HG03060 (cell line): ENCODE results near the gene CEMIP2.

Experiments
- ATAC-seq: cut with Tn5 transposase; IDR thresholded peaks from one replicate; pipeline ENCODE4 v1.9.1; 2021; ENCODE audit warnings: low read depth, moderate number of reproducible peaks; ENCODE audit not compliant: unreplicated experiment

The CEMIP2 gene

DNA sequence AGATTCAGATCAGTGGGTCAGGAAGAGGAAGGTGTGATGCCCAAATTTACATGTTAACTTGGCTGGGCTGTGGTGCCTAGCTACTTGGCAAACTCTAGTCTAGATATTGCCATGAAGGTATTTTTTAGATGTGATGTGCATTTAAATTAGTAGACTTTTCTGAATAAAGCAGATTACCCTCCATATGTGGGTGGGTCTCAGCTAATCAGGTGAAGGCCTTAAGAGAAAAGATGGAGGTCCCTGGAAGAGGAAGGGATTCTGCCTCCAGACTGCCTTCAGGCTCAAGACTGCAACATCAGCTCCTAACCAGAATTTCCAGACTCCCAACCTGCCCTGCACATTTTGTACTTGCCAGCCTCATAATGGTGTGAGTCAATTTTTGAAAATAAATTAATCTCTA, 115.8 kb downstream of the CEMIP2 start:
- ATAC-seq, result no peak

DNA sequence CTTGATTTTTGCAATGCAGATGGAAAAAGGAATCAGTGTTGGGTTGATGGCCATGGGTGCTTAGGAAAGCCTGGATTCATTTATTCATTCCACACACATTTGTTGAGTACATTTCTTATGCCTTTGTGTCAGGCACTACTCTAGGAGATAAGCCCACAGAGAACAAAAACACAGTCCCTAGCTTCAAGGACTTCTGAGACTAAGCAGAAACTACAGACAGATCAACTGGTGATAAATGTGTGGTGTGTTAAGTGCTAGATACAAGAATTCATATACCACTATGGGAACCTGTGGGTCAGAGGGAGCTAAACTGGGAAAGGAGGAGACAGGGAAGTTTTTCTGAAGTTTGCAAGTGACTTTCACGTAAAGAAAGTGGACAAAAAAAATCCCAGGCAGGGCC, 119.9 kb downstream of the CEMIP2 start:
- no peak for ATAC-seq

DNA sequence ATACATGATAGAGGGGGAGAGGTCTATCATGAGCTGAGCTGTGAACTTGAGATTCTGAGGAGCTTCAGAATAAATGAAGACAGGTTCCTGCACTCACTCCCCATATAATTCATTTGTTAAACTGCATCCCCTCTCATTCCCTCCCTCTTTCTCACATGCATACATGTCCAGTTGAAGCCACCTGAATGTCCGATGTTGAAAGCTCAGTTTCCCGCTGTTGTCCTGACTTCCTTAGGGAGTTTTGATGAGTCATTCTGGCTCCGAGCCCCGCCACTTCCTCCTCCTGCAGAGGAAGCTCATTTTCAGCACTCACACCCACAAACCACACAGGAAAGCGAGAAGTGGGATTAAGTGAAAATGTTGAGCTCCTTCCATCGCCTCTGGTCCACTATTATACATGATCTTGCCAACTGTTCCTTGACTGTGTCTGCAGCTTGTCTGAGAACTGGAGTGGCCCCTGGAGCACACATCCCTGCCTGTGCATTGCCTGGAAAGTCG, 121.2 kb downstream of the CEMIP2 start:
- no peak for ATAC-seq

- ATAC-seq, result no peak
Observed at GRCh38 chr9:71646131-71646530, 122.2 kb downstream of the CEMIP2 start.

DNA sequence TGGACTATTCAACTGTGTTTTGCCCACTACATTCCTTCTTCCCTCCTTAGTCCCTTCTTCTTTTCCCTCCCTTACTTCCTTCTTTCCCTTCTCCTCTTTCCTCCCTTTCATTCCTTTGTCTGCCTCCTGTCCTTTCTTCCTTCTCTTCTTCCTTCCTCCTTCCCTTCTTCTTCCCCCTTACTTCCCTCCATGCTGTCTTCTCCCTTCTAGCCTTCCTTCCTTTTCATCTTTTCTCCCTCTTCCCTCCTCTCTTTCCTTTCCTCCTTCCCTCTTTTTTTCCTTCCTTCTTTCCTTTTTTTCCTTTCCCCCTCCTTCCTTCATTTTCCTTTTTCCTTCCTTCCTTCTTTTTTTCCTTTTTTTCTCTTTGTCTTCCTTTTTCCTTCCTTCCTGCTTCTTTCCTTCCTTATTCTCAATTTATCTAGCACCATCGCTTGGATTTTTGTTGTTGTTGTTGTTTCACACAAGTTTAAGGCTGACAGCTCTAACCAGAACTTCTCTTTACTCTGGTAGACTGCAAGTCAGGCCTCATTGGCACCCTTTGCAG, 123.4 kb downstream of the CEMIP2 start:
- ATAC-seq, result no peak

- no peak for ATAC-seq
Observed at GRCh38 chr9:71643330-71643729, 125.0 kb downstream of the CEMIP2 start.

GRCh38 chr9:71642056-71642455, 126.3 kb downstream of the CEMIP2 start:
- no peak for ATAC-seq

GRCh38 chr9:71638627-71639026, 129.7 kb downstream of the CEMIP2 start:
- ATAC-seq, result no peak

GRCh38 chr9:71637926-71638325, 130.4 kb downstream of the CEMIP2 start:
- no peak for ATAC-seq

DNA sequence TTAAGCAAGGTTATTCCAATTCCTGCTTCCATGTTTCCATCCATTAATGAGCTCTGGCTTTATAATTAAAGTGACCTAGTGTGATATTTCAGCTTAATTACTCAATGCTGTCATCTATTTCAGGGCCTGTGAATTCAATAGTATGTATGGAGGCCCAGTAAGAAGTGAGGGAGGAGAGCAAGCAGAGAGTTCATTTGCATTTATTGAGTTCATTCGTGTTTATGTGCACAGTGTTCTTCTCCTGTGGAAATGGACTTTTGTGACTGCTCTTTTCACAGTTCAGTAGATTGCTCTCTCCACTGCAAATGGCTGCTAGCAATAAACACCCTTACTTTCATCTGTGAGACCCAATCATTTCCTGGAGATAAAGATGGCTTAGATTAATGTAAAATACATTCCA, 130.9 kb downstream of the CEMIP2 start:
- no peak for ATAC-seq

- no peak for ATAC-seq
Observed at GRCh38 chr9:71636143-71636839, 132.0 kb downstream of the CEMIP2 start.

GRCh38 chr9:71634752-71635151, 133.6 kb downstream of the CEMIP2 start:
- no peak for ATAC-seq
